ENCODE measurements around the gene ATXN7.

DNA sequence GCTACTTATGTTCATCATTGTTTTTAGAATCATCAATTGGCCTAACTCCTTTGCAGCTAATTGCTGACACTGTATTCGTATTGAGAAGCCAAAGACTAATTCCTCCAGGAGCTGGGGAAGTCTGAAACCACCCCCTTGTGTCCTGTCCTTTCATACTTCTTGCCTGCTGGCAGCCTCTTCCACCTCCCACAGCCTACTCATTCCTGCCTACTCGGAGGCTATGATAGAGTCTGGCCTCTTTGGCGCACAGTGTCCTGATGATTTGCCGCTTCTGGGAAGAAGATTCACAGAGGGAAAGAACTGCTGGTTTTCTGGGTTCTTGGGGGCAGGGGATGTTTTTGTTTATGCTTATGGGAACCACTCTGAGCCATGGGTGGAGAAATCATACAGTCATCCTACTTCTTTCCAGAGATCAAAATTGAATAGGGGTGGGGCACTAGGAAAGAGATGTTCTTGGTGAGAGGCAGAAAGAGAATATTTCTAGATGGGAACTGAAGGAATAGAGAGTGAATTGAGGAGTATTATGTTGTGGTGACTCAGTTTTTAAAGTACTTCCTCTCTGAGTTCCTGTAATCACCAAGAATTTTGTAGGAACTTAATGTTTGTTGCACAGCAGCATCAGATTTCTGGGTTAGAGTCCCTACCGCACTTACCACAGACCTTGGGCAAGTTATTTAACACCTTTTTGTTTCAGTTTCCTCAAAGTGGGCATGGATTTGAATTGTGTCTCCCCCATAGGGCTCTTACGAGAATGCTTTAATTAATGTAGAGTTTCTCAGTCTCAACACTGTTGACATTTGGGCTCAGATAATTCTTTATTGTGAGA, 70.6 kb downstream of the ATXN7 start:
- no peak for TF ChIP-seq POLR2A (IDR thresholded peaks at IDR 0.05)
- TF ChIP-seq, protein P1, sequence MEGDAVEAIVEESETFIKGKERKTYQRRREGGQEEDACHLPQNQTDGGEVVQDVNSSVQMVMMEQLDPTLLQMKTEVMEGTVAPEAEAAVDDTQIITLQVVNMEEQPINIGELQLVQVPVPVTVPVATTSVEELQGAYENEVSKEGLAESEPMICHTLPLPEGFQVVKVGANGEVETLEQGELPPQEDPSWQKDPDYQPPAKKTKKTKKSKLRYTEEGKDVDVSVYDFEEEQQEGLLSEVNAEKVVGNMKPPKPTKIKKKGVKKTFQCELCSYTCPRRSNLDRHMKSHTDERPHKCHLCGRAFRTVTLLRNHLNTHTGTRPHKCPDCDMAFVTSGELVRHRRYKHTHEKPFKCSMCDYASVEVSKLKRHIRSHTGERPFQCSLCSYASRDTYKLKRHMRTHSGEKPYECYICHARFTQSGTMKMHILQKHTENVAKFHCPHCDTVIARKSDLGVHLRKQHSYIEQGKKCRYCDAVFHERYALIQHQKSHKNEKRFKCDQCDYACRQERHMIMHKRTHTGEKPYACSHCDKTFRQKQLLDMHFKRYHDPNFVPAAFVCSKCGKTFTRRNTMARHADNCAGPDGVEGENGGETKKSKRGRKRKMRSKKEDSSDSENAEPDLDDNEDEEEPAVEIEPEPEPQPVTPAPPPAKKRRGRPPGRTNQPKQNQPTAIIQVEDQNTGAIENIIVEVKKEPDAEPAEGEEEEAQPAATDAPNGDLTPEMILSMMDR (IDR thresholded peaks at IDR 0.05): no peak
- no peak for TF ChIP-seq EP300 (IDR thresholded peaks at IDR 0.05)
